OCI-LY1 (cell line): ENCODE data around the gene SEC14L3.

Source experiments
- EZH2 ChIP-seq: fragments of 200-600 bp; sonication (generic), shearing (Covaris generic); IDR thresholded peaks from 2 replicates; pipeline ENCODE4 v1.8.0; 2017; ENCODE audit warnings: borderline replicate concordance, mixed run types, mild to moderate bottlenecking, antibody characterized with exemption, low read length, moderate library complexity, mixed read lengths
- TF ChIP-seq, protein P1 (sequence below): fragments of 200-600 bp; sonication (generic), shearing (Covaris generic); IDR thresholded peaks from 2 replicates; pipeline ENCODE4 v1.5.1; 2017; ENCODE audit warnings: mild to moderate bottlenecking, antibody characterized with exemption, low read length, moderate library complexity, mixed read lengths

DNA sequence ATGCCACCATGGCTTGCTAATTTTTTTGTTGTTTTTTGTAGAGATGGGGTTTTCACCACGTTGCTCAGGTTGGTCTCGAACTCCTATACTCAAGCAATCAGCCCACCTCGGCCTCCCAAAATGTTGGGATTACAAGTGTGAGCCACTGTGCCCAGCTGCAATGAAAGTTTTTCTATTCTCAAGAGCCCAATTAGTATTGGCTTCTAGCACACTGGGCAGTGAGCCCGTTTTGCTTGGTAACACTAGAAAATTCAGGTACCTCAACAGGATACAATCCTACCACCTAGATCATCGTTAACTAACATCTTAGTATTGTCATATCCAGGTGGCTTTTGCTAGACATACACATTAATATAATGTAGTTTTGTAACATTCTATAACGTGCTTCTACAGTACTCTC is 19.0 kb downstream of the SEC14L3 start:
- TF ChIP-seq, protein P1, sequence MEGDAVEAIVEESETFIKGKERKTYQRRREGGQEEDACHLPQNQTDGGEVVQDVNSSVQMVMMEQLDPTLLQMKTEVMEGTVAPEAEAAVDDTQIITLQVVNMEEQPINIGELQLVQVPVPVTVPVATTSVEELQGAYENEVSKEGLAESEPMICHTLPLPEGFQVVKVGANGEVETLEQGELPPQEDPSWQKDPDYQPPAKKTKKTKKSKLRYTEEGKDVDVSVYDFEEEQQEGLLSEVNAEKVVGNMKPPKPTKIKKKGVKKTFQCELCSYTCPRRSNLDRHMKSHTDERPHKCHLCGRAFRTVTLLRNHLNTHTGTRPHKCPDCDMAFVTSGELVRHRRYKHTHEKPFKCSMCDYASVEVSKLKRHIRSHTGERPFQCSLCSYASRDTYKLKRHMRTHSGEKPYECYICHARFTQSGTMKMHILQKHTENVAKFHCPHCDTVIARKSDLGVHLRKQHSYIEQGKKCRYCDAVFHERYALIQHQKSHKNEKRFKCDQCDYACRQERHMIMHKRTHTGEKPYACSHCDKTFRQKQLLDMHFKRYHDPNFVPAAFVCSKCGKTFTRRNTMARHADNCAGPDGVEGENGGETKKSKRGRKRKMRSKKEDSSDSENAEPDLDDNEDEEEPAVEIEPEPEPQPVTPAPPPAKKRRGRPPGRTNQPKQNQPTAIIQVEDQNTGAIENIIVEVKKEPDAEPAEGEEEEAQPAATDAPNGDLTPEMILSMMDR, result no peak
- no peak for TF ChIP-seq EZH2
